Activated CD4-positive, alpha-beta T cell treated with anti-CD3 and anti-CD28 coated beads, Interleukin-2, amount 10 ng/mL, durations not matched to agents 24 days and 14 days (primary cell): ENCODE data around the gene APOC3. TPM values are rescaled to one million over a fixed set of nuclear protein-coding genes. Genes with fewer than 3 reads are reported as not detected.
A peak's percentile ranks its signal among the peaks of the same experiment; 100 is the strongest.

Experiments
- DNase-seq: peaks from one replicate; pipeline ENCODE4 v3.0.0; 2022
- H3K27ac Mint-ChIP-seq: one replicate; pipeline ENCODE4 v1.8.0; 2022; ENCODE audit warnings: mild to moderate bottlenecking, mixed read lengths
- H3K27me3 Mint-ChIP-seq: one replicate; pipeline ENCODE4 v1.8.0; 2022; ENCODE audit warnings: mixed read lengths
- H3K36me3 Mint-ChIP-seq: one replicate; pipeline ENCODE4 v1.8.0; 2022; ENCODE audit warnings: low read depth, mild to moderate bottlenecking, mixed read lengths
- H3K4me1 Mint-ChIP-seq: one replicate; pipeline ENCODE4 v1.8.0; 2021; ENCODE audit warnings: mixed read lengths
- H3K4me3 Mint-ChIP-seq: one replicate; pipeline ENCODE4 v1.8.0; 2022; ENCODE audit warnings: mild to moderate bottlenecking, moderate library complexity, mixed read lengths
- H3K9me3 Mint-ChIP-seq: one replicate; pipeline ENCODE4 v1.8.0; 2021; ENCODE audit warnings: mixed read lengths
- intact Hi-C: fragments of 100-400 bp; cut with micrococcal nuclease; formaldehyde crosslinking; loops from one replicate; pipeline ENCODE4 v1.15.1; 2023
- total RNA-seq: library from RNA; stranded (reverse); gene quantifications from 2 replicates; pipeline ENCODE4 v1.2.3, GENCODE V29; 2022

The APOC3 gene
- total RNA-seq, 1 donor from 2014 or later, result not detected

GRCh38 chr11:116873381-116873780 lies 43.7 kb downstream of the APOC3 start:
- H3K27ac Mint-ChIP-seq, result no peak overlapping the region
- no peaks in the 10 kb centered on the region for H3K9me3 Mint-ChIP-seq
- DNase-seq, result no peak
- intact Hi-C loops, result no loop called here
- H3K4me3 Mint-ChIP-seq, result no peak overlapping the region
- H3K4me1 Mint-ChIP-seq, result peaks cover 14% of the 10 kb centered on the region
- H3K27me3 Mint-ChIP-seq, result no peaks in the 10 kb centered on the region
- peaks cover 57% of the 10 kb centered on the region for H3K36me3 Mint-ChIP-seq

GRCh38 chr11:116874251-116874650 lies 44.5 kb downstream of the APOC3 start:
- no peak overlapping the region for H3K27ac Mint-ChIP-seq
- no peak for DNase-seq
- no peaks in the 10 kb centered on the region for H3K9me3 Mint-ChIP-seq
- H3K4me1 Mint-ChIP-seq, result peaks cover 14% of the 10 kb centered on the region
- peaks cover 53% of the 10 kb centered on the region for H3K36me3 Mint-ChIP-seq
- intact Hi-C loops, result no loop called here
- H3K4me3 Mint-ChIP-seq, result no peak overlapping the region
- H3K27me3 Mint-ChIP-seq, result no peaks in the 10 kb centered on the region

- H3K27ac Mint-ChIP-seq, result no peak overlapping the region
- peaks cover 46% of the 10 kb centered on the region for H3K36me3 Mint-ChIP-seq
- H3K27me3 Mint-ChIP-seq, result no peaks in the 10 kb centered on the region
- intact Hi-C loops, result no loop called here
- peaks cover 11% of the 10 kb centered on the region for H3K4me1 Mint-ChIP-seq
- DNase-seq, result no peak
- no peaks in the 10 kb centered on the region for H3K9me3 Mint-ChIP-seq
- H3K4me3 Mint-ChIP-seq, result no peak overlapping the region
These were observed 45.5 kb downstream of the APOC3 start for GRCh38 chr11:116875194-116875593.

GRCh38 chr11:116876656-116877055 lies 46.9 kb downstream of the APOC3 start:
- H3K9me3 Mint-ChIP-seq, result no peaks in the 10 kb centered on the region
- H3K4me1 Mint-ChIP-seq, result peaks cover 6% of the 10 kb centered on the region
- H3K36me3 Mint-ChIP-seq, result peaks cover 37% of the 10 kb centered on the region
- intact Hi-C loops, result no loop called here
- H3K27ac Mint-ChIP-seq, result no peak overlapping the region
- DNase-seq, result no peak
- no peaks in the 10 kb centered on the region for H3K27me3 Mint-ChIP-seq
- H3K4me3 Mint-ChIP-seq, result no peak overlapping the region

- Mint-ChIP-seq H3K27me3 (no peaks in the 10 kb centered on the region), H3K4me3 (no peak overlapping the region), H3K27ac (no peak overlapping the region), H3K4me1 (peaks cover 15% of the 10 kb centered on the region), H3K9me3 (no peaks in the 10 kb centered on the region), H3K36me3 (peaks cover 15% of the 10 kb centered on the region)
- intact Hi-C loops, result loop anchor here (1.0 to 5.0 kb wide), 3 partner anchors 107 to 226 kb away; no protein-coding TSS in a partner anchor
- DNase-seq, result peak; percentile 80
These were observed 50.3 kb downstream of the APOC3 start for GRCh38 chr11:116879800-116880625.

GRCh38 chr11:116881143-116881542 lies 51.4 kb downstream of the APOC3 start:
- intact Hi-C loops, result loop anchor here (5.0 kb wide), 2 partner anchors 106 to 146 kb away; no protein-coding TSS in a partner anchor
- DNase-seq, result no peak
- no peaks in the 10 kb centered on the region for H3K27me3 Mint-ChIP-seq
- H3K27ac Mint-ChIP-seq, result no peak overlapping the region
- H3K4me3 Mint-ChIP-seq, result no peak overlapping the region
- peaks cover 11% of the 10 kb centered on the region for H3K36me3 Mint-ChIP-seq
- peaks cover 15% of the 10 kb centered on the region for H3K4me1 Mint-ChIP-seq
- H3K9me3 Mint-ChIP-seq, result no peaks in the 10 kb centered on the region

- Mint-ChIP-seq H3K27me3 (no peaks in the 10 kb centered on the region), H3K4me1 (peaks cover 15% of the 10 kb centered on the region), H3K4me3 (no peak overlapping the region), H3K36me3 (peaks cover 11% of the 10 kb centered on the region), H3K9me3 (no peaks in the 10 kb centered on the region), H3K27ac (peak overlapping the region; percentile 5)
- DNase-seq, result no peak
- intact Hi-C loops, result loop anchor here (2.0 to 5.0 kb wide), 3 partner anchors 30 to 145 kb away; no protein-coding TSS in a partner anchor
These were observed 52.7 kb downstream of the APOC3 start for GRCh38 chr11:116882386-116882785.

Other genes starting within 250 kb of the APOC3 start
- gene BUD13, start 56.9 kb upstream of the APOC3 start, total RNA-seq, result 31.5 and 33.2 TPM in 2 replicates
- gene ZPR1, start 41.9 kb upstream of the APOC3 start, total RNA-seq, result 105 and 106 TPM in 2 replicates
- gene APOA5, start 38.0 kb upstream of the APOC3 start, total RNA-seq, result not detected in 2 replicates
- gene APOA4, start 6.6 kb upstream of the APOC3 start, total RNA-seq, result not detected in 2 replicates
- 0.36 TPM in 1 of 2 replicates, not detected in the other for gene APOA1, start 7.7 kb downstream of the APOC3 start, total RNA-seq